Endometrium (tissue), 2 donors: ENCODE results near the gene YPEL5.

Source experiments
- FAIRE-seq: peaks from 2 replicates; lab custom pipeline; 2012; peaks lifted over from hg19 to GRCh38; lab: Jason Lieb, UNC
- donor health status: control.
- donor health status: control.

Gene YPEL5

DNA sequence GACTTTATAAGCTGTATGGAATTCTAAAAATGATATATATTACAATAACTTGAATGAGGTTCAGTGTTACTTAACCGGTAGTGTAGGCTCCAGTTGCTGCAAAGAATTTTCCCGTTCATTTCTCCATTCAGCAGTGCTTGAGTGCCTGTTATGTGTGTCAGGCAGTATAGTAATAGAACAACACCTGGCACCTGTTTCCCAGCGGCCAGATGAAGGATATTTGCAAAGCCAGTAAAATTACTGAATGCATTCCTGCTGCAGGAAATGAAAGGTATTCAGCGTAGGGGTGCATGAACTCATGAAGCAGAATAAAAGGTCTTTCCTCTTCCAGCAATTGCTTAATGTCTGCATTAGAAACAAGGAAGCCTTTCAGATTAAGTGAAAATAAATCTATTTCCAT, 18.8 kb downstream of the YPEL5 start:
- no peak for FAIRE-seq

GRCh38 chr2:30172627-30173026, 25.8 kb downstream of the YPEL5 start:
- no peak for FAIRE-seq

- FAIRE-seq, result no peak
Observed at GRCh38 chr2:30177440-30177839, 30.6 kb downstream of the YPEL5 start.

- no peak for FAIRE-seq
Observed at GRCh38 chr2:30177956-30178355, 31.1 kb downstream of the YPEL5 start.

GRCh38 chr2:30178618-30179434, 32.0 kb downstream of the YPEL5 start:
- no peak for FAIRE-seq

- FAIRE-seq, result no peak
Observed at GRCh38 chr2:30179536-30179935, 32.7 kb downstream of the YPEL5 start.

DNA sequence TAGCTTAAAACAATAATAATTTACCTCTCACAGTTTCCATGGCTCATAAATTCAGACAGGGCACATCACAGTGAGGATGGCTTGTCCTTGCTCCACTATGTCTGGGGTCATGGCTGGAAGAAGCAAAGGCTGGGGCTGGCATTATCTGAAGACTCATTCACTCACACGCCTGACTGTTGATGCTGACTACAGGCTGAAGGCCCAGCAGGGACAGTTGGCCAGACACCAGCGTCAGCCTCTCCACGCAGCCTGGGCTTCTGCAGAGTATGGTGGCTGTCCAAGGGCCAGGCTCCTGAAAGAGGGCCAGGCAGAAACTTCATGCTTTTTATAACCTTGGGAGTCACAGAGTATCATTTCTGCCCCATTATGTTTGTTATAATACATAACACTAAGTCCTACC, 33.4 kb downstream of the YPEL5 start:
- FAIRE-seq, result no peak

DNA sequence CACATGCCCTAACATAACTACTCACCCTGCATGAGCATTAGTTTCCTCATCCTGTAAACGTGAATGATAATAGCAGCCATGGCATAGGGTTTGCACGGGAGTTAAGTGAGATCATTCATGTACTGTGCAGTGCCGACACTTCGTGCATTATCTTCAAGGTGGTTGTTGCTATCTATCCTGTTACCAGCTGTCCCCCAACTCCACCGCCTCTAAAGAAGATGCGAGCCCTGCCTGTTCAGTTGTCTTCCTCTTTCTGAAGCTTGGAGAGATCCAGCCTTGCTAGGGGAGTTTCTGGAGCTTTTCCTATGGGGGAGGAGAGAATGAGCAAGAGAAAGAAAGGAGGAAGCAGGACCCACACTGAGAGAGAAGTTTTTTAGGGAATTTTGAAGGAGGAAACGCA, 34.4 kb downstream of the YPEL5 start:
- no peak for FAIRE-seq

GRCh38 chr2:30184035-30184434, 37.2 kb downstream of the YPEL5 start:
- FAIRE-seq, result no peak

DNA sequence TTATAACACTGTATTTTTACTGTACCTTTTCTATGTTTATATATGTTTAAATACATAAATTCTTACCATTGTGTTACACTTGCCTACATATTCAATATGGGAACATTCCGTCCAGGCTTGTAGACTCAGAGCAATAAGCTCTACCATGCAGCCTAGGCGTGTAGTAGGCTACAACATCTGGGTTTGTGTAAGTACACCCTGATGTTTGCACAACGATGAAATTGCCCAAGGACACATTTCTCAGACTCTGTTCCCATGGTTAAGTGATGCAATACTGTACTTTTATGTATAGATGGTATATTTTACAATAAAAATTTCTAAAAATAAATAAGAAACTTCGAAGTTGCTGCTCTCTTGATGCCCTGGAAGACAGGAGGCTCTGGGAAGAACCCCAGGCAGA, 38.4 kb downstream of the YPEL5 start:
- no peak for FAIRE-seq

DNA sequence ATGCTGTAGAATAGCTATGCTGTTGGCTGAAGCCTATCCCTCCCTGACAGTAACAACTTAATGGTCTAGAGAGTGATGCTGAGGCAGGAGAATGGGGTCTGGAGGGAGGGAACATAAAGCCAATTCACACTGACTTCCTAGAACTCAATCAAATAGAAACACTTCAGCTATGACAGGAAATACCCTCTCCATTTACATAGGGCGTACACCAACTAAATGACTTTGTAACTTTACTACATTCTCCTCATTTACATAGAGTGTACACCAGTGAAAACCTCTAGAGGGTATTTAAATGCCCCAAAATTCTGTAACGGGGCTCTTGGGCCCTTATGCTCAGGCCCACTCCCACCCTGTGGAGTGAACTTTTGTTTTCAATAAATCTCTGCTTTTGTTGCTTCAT, 41.5 kb downstream of the YPEL5 start:
- no peak for FAIRE-seq

DNA sequence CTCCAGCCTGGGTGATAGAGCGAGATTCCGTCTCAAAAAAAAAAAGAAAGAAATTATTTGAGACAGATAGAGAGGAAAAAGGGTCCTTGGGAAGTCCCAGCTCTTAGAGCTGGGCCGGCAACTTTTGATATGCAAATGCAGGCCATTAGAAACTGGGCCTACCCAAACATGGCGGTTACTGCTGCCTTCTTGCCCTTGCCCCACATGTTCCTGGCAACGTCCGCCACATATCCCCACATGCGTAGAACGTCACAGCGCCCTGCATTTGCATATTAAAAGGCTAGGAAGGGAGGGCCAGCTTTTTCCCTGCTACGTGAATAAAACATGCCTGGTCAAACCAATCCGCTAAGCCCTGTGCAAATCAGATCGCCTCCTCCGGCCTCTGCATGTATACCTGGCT, 43.8 kb downstream of the YPEL5 start:
- no peak for FAIRE-seq

- no peak for FAIRE-seq
Observed at GRCh38 chr2:30191107-30191506, 44.3 kb downstream of the YPEL5 start.

DNA sequence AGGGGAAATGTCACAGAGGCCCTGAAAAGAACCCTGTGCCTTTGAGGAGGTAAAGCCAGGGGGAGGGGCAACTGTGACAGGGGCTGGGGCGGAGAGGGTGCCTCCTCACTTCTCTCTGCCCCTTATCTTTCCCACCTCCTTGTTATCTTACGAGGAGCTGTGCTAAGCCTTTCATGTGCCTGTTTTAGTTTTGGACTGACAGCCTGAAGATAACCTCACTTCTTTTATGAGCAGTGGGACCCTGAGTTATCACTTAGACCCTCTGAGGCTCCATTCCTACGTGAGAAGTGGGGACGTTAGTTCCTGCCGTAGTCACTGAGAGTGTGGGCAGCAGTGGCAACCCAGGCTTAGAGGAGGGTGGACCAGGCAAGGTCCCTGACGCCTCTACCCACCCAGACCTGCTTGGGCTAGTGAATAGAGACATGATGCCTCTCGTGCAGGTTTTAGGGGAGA, 45.0 kb downstream of the YPEL5 start:
- no peak for FAIRE-seq

DNA sequence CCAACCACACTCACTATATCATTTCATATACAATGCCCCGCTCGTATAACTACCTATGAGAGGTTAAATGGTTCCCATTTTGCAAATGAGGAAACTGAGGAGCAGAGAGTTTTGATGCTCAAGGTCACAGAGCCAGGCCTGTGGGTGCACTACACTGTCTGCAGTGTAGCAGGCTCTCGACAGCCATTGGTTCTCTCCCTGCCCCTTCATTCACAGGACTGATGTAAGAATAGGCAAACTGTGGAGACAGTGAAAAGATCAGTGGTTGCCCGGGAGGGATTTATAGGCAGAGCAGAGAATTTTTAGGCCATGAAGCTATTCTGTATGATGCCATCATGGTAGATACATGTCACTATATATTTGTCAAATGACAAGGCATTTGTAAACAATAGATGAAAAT, 45.5 kb downstream of the YPEL5 start:
- no peak for FAIRE-seq

GRCh38 chr2:30193104-30193681, 46.4 kb downstream of the YPEL5 start:
- FAIRE-seq, result no peak

DNA sequence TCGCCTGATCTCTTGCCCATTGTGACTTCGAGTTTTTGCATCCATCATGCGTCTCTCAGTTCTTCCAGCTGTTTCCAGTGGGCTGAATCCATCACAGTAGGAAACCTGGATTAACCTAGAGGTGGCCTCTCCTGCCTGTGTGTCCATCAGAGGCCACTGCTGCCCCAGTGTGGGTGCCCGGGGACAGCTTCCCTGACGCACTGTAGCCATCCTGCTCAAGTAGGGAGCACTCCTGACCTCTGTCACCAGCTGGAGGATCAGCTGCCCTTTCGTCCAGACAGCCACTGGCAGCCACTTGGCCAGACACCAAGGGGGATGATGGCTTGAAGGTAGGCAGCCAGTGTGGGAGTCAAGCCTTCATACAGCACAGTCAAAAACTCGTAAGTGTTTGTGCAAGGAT, 47.6 kb downstream of the YPEL5 start:
- FAIRE-seq, result no peak

GRCh38 chr2:30195016-30195415, 48.2 kb downstream of the YPEL5 start:
- FAIRE-seq, result no peak

GRCh38 chr2:30197570-30198192, 50.9 kb downstream of the YPEL5 start:
- no peak for FAIRE-seq

DNA sequence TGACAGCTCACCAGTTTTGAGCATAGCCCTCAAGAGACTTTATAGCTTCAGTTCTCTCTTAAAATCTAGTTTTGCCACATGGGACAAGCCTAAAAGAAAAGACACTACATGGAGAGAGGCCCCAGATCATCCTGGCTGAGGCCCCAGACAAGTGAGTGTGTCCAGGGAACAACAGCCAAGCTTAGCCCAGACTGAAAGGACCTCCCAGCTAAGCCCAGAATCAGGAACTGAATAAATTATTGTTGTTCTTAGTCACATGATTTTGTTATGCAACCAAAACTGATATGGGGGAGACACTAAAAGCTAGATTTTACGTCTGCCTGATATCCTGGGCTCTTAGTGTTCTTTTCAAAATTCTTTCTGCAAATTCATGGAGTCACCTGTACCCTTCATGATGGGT, 55.2 kb downstream of the YPEL5 start:
- no peak for FAIRE-seq

GRCh38 chr2:30203156-30203555, 56.3 kb downstream of the YPEL5 start:
- no peak for FAIRE-seq

- no peak for FAIRE-seq
Observed at GRCh38 chr2:30204281-30204680, 57.5 kb downstream of the YPEL5 start.

DNA sequence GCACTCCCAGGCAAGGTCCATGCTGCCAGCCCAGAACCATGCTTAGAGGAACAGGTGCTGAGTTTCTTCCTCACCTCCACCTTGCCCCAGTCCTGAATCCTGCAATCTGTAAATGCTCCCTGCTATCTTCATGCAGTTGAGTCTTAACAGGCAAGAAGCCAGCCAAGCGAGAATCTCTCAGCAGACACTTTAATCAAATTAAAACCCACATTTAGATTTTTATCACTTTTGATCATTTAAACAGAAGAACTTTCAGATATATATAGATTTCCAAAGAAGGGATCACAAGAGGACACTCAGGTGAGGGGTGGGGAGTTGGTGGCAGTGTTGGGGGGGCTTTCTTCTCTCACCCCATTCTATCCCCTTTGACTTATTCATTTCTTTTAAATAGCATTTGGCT, 58.6 kb downstream of the YPEL5 start:
- FAIRE-seq, result no peak
